Thoracic aorta (tissue), 2 donors: ENCODE results near the gene AAGAB. TPM values are rescaled to one million over a fixed set of nuclear protein-coding genes. Genes with fewer than 3 reads are reported as not detected.

Experiments used
- ATAC-seq: fragments of 150-250 bp; one replicate; pipeline ENCODE4 v1.8.0; 2017; ENCODE audit warnings: low read depth; ENCODE audit not compliant: insufficient number of reproducible peaks, low FRiP score
- DNase-seq: peaks from one replicate; pipeline ENCODE4 v3.0.0-alpha.2; 2020; ENCODE audit warnings: low spot score
- H3K27ac ChIP-seq, 2 donors: fragments of 200-600 bp; sonication (generic); 1 replicate in 1 of 2; 2 replicates in 1 of 2; pipeline ENCODE4 v1.5.1; 2016; ENCODE audit warnings: mild to moderate bottlenecking in 2 of 2, moderate library complexity in 2 of 2
- H3K27me3 ChIP-seq: fragments of 200-600 bp; sonication (generic); replicated peaks from 2 replicates; pipeline ENCODE4 v1.6.0; 2016; ENCODE audit warnings: mild to moderate bottlenecking; ENCODE audit not compliant: insufficient read depth
- H3K36me3 ChIP-seq: fragments of 200-600 bp; sonication (generic); one replicate; pipeline ENCODE4 v1.5.1; 2016
- H3K4me1 ChIP-seq, 2 donors: fragments of 200-600 bp; sonication (generic); 1 replicate in 1 of 2; 2 replicates in 1 of 2; pipeline versions ENCODE4 v1.5.1 to v1.6.0; 2016; ENCODE audit warnings: low read depth in 2 of 2, mild to moderate bottlenecking in 1 of 2; ENCODE audit not compliant: control insufficient read depth in 1 of 2
- H3K4me3 ChIP-seq: fragments of 200-600 bp; sonication (generic); 2 replicates; pipeline ENCODE4 v1.5.1; 2016; ENCODE audit warnings: mild to moderate bottlenecking
- H3K9me3 ChIP-seq: fragments of 200-600 bp; sonication (generic); 2 replicates; pipeline ENCODE4 v1.5.1; 2016
- CTCF ChIP-seq: fragments of 200-600 bp; sonication (generic); IDR thresholded peaks from one replicate; pipeline ENCODE4 v1.5.1; 2019; ENCODE audit warnings: antibody characterized with exemption
- total RNA-seq, 2 donors: library from RNA; depleted of rRNA; stranded (reverse); fragments of >200 nt; gene quantifications; one replicate each; pipeline versions ENCODE4 v1.1.0 to v1.2.3, GENCODE V29; 2016

AAGAB gene
- total RNA-seq, 2 donors from 2014 or later = 26.0 to 26.7 TPM

DNA sequence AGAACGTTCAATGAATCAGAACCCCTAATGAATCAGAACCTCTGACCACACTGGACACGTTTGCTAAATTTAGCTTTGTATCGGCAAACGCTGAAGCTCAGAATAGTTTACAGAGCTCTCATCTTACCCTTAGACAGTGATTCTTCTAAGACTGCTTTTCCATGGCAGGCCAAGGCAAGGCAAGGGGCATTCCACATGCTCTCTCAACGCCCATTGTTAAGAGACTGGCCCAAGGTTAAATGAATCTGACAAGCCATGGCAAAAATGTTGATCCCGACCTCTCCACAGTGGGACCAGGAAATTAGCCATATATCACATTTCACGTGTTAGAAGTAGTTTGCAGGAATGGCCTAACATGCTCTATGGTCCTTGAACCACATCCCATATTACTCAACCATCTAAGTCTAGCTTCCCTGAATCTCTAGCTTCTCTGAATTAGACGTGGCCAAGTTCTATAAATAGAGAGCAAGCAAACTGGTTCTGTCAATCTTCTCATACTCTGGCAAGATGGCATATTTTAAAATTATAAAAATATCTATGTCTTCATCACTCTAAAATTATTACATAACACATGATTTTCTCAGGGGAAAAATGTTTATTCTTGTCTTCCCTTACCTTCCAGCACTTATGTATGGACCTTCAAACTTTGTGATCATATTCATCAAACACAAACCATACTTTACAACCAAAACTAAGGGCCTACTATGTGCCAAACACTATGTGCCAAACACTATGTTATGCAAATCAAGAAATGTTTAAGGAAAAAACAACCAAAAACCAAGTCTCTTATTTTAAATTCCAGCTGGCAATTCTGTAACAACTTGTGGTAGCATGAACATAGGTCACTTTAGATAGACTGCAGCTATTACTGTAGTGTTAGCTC lies 54.3 kb downstream of the AAGAB start:
- TF ChIP-seq CTCF = no peak
- Histone ChIP-seq H3K4me3 (no peak overlapping the region), H3K4me1 (peaks cover 22 to 64% of the 10 kb centered on the region in 2 donors), H3K27ac (peak overlapping the region; percentile 21 to 69), H3K9me3 (no peaks in the 10 kb centered on the region), H3K36me3 (no peaks in the 10 kb centered on the region), H3K27me3 (no peaks in the 10 kb centered on the region)
- ATAC-seq (peak; percentile 69), DNase-seq (no peak)

DNA sequence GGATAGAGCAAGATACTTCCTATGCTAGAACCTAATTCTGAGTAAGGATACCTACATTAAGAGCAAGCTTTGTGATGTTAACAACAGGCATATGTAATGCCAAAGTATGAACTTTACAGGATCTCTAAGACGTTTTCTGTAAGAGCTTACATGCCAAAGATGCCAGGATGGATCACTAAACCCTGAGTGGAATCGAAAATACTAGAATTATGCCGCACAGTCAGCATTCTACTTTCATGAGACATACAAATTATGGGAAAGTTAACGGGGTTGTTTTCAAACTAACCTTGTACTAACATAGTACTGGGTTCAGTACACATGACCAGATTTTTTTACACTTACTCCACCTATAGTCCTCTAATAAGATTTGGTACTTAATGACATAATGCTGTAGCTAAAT lies 55.1 kb downstream of the AAGAB start:
- H3K27me3 ChIP-seq = no peaks in the 10 kb centered on the region
- DNase-seq (no peak), ATAC-seq (no peak)
- H3K9me3 ChIP-seq = no peaks in the 10 kb centered on the region
- no peaks in the 10 kb centered on the region for H3K36me3 ChIP-seq
- H3K27ac ChIP-seq = peak overlapping the region; percentile 21 to 69
- H3K4me1 ChIP-seq = peaks cover 25 to 71% of the 10 kb centered on the region in 2 donors
- TF ChIP-seq CTCF = no peak
- H3K4me3 ChIP-seq = no peak overlapping the region

DNA sequence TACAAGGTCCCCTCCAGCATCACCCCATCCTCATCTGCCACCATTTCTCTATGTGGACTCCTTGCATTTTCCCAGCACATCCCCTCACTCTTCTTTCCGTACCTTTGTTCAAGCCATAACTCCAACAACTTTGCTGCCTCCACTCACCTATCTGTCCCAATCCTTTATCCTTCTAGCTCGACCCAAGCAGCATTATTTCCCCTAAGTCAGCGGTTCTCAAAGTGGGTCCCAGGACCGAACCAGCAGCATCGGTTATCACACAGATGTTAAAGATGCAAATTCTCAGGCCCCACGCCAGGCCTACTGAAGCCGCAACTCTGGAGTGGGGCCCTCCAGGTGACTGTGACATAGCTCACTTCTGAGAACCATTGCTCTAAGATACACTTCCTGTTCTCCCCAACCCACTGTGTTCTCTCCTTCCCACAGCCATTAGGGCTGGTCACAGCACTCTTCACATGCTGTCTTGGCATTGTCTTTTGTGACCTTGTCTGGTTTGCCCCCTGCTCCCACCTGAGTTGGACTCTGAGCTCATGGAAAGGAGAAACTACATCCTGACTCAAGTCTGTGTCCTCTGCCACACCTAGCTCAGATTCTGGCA lies 56.2 kb downstream of the AAGAB start:
- ATAC-seq (no peak), DNase-seq (no peak)
- TF ChIP-seq CTCF = no peak
- Histone ChIP-seq H3K36me3 (no peaks in the 10 kb centered on the region), H3K9me3 (no peaks in the 10 kb centered on the region), H3K4me1 (peaks cover 33 to 82% of the 10 kb centered on the region in 2 donors), H3K27ac (no peak overlapping the region), H3K4me3 (no peak overlapping the region), H3K27me3 (no peaks in the 10 kb centered on the region)

DNA sequence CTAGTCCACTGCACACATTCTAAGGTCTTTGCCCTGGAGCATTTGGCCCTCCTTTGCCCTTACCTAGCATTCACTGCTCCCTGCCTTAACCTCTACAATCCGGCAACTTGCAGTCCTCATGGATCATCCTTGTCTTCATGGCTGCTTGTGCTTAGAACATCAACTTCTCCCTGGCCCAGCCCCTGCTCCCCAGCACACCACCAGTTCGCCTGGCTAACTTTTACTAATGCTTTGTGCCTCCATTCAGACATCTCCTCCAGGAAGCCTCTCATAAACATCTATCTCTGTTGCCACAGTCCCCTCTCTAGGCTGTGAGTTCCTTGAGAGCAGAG lies 57.1 kb downstream of the AAGAB start:
- Histone ChIP-seq H3K36me3 (no peaks in the 10 kb centered on the region), H3K27me3 (no peaks in the 10 kb centered on the region), H3K4me3 (no peak overlapping the region), H3K9me3 (no peaks in the 10 kb centered on the region), H3K4me1 (peaks cover 33 to 92% of the 10 kb centered on the region in 2 donors), H3K27ac (peak overlapping the region in 1 of 2 donors; percentile 35)
- ATAC-seq = no peak
- DNase-seq = no peak
- no peak for TF ChIP-seq CTCF

GRCh38 chr15:67196672-67197363 lies 57.6 kb downstream of the AAGAB start:
- TF ChIP-seq CTCF = no peak
- peak overlapping the region; percentile 10 to 35 for H3K27ac ChIP-seq
- no peaks in the 10 kb centered on the region for H3K9me3 ChIP-seq
- no peak for DNase-seq
- H3K27me3 ChIP-seq = no peaks in the 10 kb centered on the region
- peaks cover 3% of the 10 kb centered on the region for H3K36me3 ChIP-seq
- peak; percentile 23 for ATAC-seq
- H3K4me1 ChIP-seq = peaks cover 33 to 92% of the 10 kb centered on the region in 2 donors
- no peak overlapping the region for H3K4me3 ChIP-seq
